SK-N-SH treated with all-trans-retinoic acid at 6 μM for 48 hours (cell line): Measurements from ENCODE around the gene EPHB6.

Experiments
- ATAC-seq: fragments of 200-7000 bp; cut with Tn5 transposase; 3 replicates; pipeline ENCODE4 v1.9.1; 2020; ENCODE audit warnings: mild to moderate bottlenecking, moderate library complexity
- ARNTL ChIP-seq: fragments of 450-650 bp; formaldehyde crosslinking; IDR thresholded peaks from 2 replicates; pipeline ENCODE4 v1.5.0; 2020; ENCODE audit warnings: low read depth, mild to moderate bottlenecking, moderate library complexity, borderline replicate concordance
- BACH2 ChIP-seq: fragments of 250-450 bp; sonication (Bioruptor Pico); IDR thresholded peaks from 2 replicates; pipeline ENCODE4 v1.9.0; 2021; ENCODE audit warnings: mild to moderate bottlenecking, borderline replicate concordance
- CSDC2 ChIP-seq: fragments of 250-450 bp; sonication (Bioruptor Pico); IDR thresholded peaks from 2 replicates; pipeline ENCODE4 v1.5.0; 2020; ENCODE audit warnings: mild to moderate bottlenecking, moderate library complexity
- ESRRG ChIP-seq: fragments of 250-450 bp; sonication (Bioruptor Pico); IDR thresholded peaks from 2 replicates; pipeline ENCODE4 v1.6.1; 2021; ENCODE audit warnings: mild to moderate bottlenecking
- GLIS3 ChIP-seq: fragments of 250-450 bp; sonication (Bioruptor Pico); IDR thresholded peaks from 2 replicates; pipeline ENCODE4 v1.5.0; 2020; ENCODE audit warnings: mild to moderate bottlenecking, moderate library complexity
- ISL1 ChIP-seq: fragments of 250-450 bp; sonication (Bioruptor Pico); IDR thresholded peaks from 2 replicates; pipeline ENCODE4 v2.1.2; 2022; ENCODE audit warnings: mild to moderate bottlenecking, moderate library complexity
- OSR1 ChIP-seq: fragments of 250-450 bp; sonication (Bioruptor Pico); IDR thresholded peaks from 2 replicates; pipeline ENCODE4 v1.8.0; 2022; ENCODE audit warnings: moderate library complexity, mild to moderate bottlenecking, inconsistent platforms
- PPARA ChIP-seq: fragments of 250-450 bp; sonication (Bioruptor Pico); IDR thresholded peaks from 2 replicates; pipeline ENCODE4 v1.5.0; 2020; ENCODE audit warnings: mild to moderate bottlenecking, borderline replicate concordance
- RARB ChIP-seq: fragments of 250-450 bp; sonication (Bioruptor Pico); IDR thresholded peaks from 2 replicates; pipeline ENCODE4 v1.8.0; 2021; ENCODE audit warnings: mild to moderate bottlenecking, moderate library complexity
- SNAI2 ChIP-seq: fragments of 250-450 bp; sonication (Bioruptor Pico); IDR thresholded peaks from 2 replicates; pipeline ENCODE4 v1.5.0; 2020; ENCODE audit warnings: mild to moderate bottlenecking, moderate library complexity
- TCF4 ChIP-seq: fragments of 250-450 bp; sonication (Bioruptor Pico); IDR thresholded peaks from 2 replicates; pipeline ENCODE4 v1.8.0; 2021; ENCODE audit warnings: mild to moderate bottlenecking, moderate library complexity, borderline replicate concordance
- TOX ChIP-seq: fragments of 250-450 bp; sonication (Bioruptor Pico); IDR thresholded peaks from 2 replicates; pipeline ENCODE4 v1.8.0; 2021; ENCODE audit warnings: mild to moderate bottlenecking, moderate library complexity, borderline replicate concordance
- ZC3H10 ChIP-seq: fragments of 250-450 bp; sonication (Bioruptor Pico); IDR thresholded peaks from 2 replicates; pipeline ENCODE4 v1.5.1; 2021; ENCODE audit warnings: mild to moderate bottlenecking, moderate library complexity
- ZFP3 ChIP-seq: fragments of 250-450 bp; sonication (Bioruptor Pico); IDR thresholded peaks from 2 replicates; pipeline ENCODE4 v1.5.0; 2020; ENCODE audit warnings: mild to moderate bottlenecking, moderate library complexity
- ZFP30 ChIP-seq: fragments of 450-650 bp; formaldehyde crosslinking; IDR thresholded peaks from 2 replicates; pipeline ENCODE4 v1.5.0; 2022; ENCODE audit warnings: mild to moderate bottlenecking, moderate library complexity
- ZNF565 ChIP-seq: fragments of 450-650 bp; formaldehyde crosslinking; conservative IDR thresholded peaks from 2 replicates; pipeline ENCODE4 v1.5.0; 2020; ENCODE audit warnings: low read depth, mild to moderate bottlenecking, moderate library complexity
- ZNF70 ChIP-seq: fragments of 450-650 bp; formaldehyde crosslinking; IDR thresholded peaks from 2 replicates; pipeline ENCODE4 v1.5.0; 2020; ENCODE audit warnings: mild to moderate bottlenecking, moderate library complexity
- TF ChIP-seq, protein P1 (sequence below): fragments of 250-450 bp; sonication (Bioruptor Pico); IDR thresholded peaks from 2 replicates; pipeline ENCODE4 v1.5.1; 2021; ENCODE audit warnings: mild to moderate bottlenecking, moderate library complexity
- TF ChIP-seq, protein P2 (sequence below): fragments of 250-450 bp; sonication (Bioruptor Pico); IDR thresholded peaks from 2 replicates; pipeline ENCODE4 v1.5.1; 2020; ENCODE audit warnings: low read depth, mild to moderate bottlenecking, moderate library complexity
- TF ChIP-seq, protein P3 (sequence below): fragments of 250-450 bp; sonication (Bioruptor Pico); IDR thresholded peaks from 2 replicates; pipeline ENCODE4 v1.8.0; 2020; ENCODE audit warnings: mild to moderate bottlenecking, moderate library complexity, borderline replicate concordance

The EPHB6 gene

DNA sequence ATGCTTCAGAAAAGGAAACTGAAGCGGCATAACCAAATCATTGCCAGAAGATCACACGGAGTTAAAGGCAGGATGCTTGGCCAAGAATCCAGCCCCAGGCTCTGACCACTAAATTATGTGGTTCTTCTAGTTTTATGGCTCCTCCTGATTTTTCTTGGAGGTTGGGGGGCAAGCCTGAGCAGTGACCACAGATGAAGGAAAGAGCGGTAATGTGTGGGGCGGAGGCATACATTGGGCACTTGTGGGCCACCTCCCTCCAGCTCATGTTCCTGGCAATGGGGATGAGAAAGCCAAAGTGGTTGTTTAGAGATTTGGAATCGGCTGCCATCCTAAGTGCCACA lies 27.4 kb downstream of the EPHB6 start:
- TF ChIP-seq ARNTL (CRISPR knock-in tag), result no peak
- TF ChIP-seq BACH2 (CRISPR knock-in tag), result no peak
- no peak for TF ChIP-seq ZC3H10 (CRISPR knock-in tag)
- TF ChIP-seq RARB (CRISPR knock-in tag), result no peak
- TF ChIP-seq ISL1 (CRISPR knock-in tag), result no peak
- no peak for TF ChIP-seq OSR1 (CRISPR knock-in tag)
- TF ChIP-seq ZNF70 (CRISPR knock-in tag), result no peak
- TF ChIP-seq, protein P1, sequence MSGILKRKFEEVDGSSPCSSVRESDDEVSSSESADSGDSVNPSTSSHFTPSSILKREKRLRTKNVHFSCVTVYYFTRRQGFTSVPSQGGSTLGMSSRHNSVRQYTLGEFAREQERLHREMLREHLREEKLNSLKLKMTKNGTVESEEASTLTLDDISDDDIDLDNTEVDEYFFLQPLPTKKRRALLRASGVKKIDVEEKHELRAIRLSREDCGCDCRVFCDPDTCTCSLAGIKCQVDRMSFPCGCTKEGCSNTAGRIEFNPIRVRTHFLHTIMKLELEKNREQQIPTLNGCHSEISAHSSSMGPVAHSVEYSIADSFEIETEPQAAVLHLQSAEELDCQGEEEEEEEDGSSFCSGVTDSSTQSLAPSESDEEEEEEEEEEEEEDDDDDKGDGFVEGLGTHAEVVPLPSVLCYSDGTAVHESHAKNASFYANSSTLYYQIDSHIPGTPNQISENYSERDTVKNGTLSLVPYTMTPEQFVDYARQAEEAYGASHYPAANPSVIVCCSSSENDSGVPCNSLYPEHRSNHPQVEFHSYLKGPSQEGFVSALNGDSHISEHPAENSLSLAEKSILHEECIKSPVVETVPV, result no peak
- TF ChIP-seq PPARA (CRISPR knock-in tag), result no peak
- no peak for ATAC-seq

DNA sequence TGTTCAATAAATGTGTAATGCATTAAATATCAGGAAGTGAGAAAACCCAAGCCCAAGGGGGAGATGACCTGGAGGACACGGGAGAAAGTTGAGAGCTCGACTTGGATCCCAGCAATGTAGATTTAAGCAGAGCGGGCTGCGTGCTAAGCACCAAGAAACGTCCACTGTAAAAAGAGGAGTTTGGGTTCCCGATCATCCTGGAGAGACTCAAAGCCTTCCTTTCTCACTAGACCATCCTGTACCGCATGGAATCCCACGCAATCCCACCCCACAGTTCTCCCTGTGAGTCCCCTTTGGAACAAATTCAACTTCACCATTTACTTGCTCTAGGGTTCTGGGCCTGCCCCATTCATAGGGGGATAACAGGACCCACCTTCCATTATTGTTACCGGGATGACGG lies 28.3 kb downstream of the EPHB6 start:
- no peak for ATAC-seq
- TF ChIP-seq ARNTL (CRISPR knock-in tag), result no peak
- TF ChIP-seq ISL1 (CRISPR knock-in tag), result no peak
- no peak for TF ChIP-seq ZFP30
- no peak for TF ChIP-seq ZNF565 (CRISPR knock-in tag)
- TF ChIP-seq PPARA (CRISPR knock-in tag), result no peak
- TF ChIP-seq, protein P2, sequence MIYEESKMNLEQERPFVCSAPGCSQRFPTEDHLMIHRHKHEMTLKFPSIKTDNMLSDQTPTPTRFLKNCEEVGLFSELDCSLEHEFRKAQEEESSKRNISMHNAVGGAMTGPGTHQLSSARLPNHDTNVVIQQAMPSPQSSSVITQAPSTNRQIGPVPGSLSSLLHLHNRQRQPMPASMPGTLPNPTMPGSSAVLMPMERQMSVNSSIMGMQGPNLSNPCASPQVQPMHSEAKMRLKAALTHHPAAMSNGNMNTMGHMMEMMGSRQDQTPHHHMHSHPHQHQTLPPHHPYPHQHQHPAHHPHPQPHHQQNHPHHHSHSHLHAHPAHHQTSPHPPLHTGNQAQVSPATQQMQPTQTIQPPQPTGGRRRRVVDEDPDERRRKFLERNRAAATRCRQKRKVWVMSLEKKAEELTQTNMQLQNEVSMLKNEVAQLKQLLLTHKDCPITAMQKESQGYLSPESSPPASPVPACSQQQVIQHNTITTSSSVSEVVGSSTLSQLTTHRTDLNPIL (CRISPR knock-in tag), result no peak
- TF ChIP-seq TOX (CRISPR knock-in tag), result no peak
- TF ChIP-seq, protein P3, sequence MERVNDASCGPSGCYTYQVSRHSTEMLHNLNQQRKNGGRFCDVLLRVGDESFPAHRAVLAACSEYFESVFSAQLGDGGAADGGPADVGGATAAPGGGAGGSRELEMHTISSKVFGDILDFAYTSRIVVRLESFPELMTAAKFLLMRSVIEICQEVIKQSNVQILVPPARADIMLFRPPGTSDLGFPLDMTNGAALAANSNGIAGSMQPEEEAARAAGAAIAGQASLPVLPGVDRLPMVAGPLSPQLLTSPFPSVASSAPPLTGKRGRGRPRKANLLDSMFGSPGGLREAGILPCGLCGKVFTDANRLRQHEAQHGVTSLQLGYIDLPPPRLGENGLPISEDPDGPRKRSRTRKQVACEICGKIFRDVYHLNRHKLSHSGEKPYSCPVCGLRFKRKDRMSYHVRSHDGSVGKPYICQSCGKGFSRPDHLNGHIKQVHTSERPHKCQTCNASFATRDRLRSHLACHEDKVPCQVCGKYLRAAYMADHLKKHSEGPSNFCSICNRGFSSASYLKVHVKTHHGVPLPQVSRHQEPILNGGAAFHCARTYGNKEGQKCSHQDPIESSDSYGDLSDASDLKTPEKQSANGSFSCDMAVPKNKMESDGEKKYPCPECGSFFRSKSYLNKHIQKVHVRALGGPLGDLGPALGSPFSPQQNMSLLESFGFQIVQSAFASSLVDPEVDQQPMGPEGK (CRISPR knock-in tag), result no peak
- TF ChIP-seq CSDC2 (CRISPR knock-in tag), result no peak
- no peak for TF ChIP-seq ESRRG
- TF ChIP-seq SNAI2, result no peak
- TF ChIP-seq RARB (CRISPR knock-in tag), result no peak

DNA sequence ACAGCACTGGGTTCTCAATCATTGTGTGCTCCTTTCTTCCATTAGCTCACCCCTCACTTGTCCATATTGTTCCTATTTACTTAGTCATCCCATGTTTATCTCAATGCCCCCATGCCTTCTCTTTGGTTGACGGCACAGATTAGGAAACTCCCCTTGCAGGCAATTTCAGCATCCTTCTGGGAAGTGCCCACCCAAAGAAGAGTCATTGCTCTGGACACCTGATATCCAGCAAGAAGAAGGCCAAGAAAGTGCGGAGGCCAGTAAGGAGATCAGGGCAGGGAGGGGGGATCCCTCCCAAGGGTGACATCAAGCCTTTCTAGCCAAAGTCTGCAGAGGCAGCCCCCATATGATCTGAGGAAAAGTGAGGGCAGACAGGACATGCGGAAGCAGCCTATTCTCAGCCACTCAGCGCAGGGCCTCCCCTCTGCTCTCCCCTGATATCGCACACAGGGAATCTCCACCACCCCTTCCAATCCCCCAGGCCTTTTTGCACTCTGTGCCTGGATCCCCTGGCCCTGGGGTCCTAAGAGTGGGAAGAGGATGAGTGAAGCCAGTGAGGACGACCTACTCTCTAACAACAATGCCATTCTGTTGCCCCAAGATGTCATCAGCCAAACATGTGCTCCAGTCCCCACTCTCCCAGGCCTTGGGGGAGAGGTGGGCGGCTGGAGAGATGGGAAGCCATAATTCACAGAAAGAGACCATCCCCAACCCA lies 28.9 kb downstream of the EPHB6 start:
- TF ChIP-seq ZFP30, result no peak
- no peak for TF ChIP-seq CSDC2 (CRISPR knock-in tag)
- no peak for TF ChIP-seq GLIS3 (CRISPR knock-in tag)
- TF ChIP-seq, protein P2 (CRISPR knock-in tag), result no peak
- no peak for TF ChIP-seq TOX (CRISPR knock-in tag)
- TF ChIP-seq ARNTL (CRISPR knock-in tag), result no peak
- TF ChIP-seq, protein P3 (CRISPR knock-in tag), result no peak
- no peak for ATAC-seq

DNA sequence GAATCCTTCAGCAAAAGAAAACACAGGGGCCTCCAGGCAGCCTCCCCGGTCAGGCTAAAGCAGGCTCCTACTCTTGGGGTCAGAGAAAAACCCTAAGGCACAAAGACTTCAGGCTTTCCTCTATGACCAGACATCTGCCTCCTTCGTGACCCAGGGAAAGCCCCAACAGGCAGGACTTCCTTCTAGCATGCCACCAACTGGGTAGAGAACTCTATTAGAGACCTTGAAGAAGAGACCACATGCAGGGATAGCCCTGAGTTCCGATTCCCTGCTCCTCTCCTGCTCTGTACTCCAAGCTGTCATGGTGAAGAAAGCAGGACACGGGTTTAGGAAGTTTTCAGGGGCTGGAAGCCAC lies 29.4 kb downstream of the EPHB6 start:
- no peak for ATAC-seq
- no peak for TF ChIP-seq TCF4 (CRISPR knock-in tag)
- TF ChIP-seq, protein P3 (CRISPR knock-in tag), result no peak
- no peak for TF ChIP-seq RARB (CRISPR knock-in tag)
- no peak for TF ChIP-seq ESRRG
- TF ChIP-seq ZNF565 (CRISPR knock-in tag), result no peak
- no peak for TF ChIP-seq OSR1 (CRISPR knock-in tag)
- TF ChIP-seq CSDC2 (CRISPR knock-in tag), result no peak
- TF ChIP-seq ZFP3, result no peak
- TF ChIP-seq, protein P2 (CRISPR knock-in tag), result no peak
- TF ChIP-seq ISL1 (CRISPR knock-in tag), result no peak
- TF ChIP-seq, protein P1, result no peak
- no peak for TF ChIP-seq BACH2 (CRISPR knock-in tag)
- TF ChIP-seq PPARA (CRISPR knock-in tag), result no peak
- no peak for TF ChIP-seq TOX (CRISPR knock-in tag)
